GM19395 (cell line): ENCODE data around the gene PRR19.
A peak's percentile ranks its signal among the peaks of the same experiment; 100 is the strongest.

Experiments
- ATAC-seq: cut with Tn5 transposase; IDR thresholded peaks from one replicate; pipeline ENCODE4 v1.9.1; 2021; ENCODE audit warnings: mild to moderate bottlenecking, moderate library complexity; ENCODE audit not compliant: unreplicated experiment

Gene PRR19

DNA sequence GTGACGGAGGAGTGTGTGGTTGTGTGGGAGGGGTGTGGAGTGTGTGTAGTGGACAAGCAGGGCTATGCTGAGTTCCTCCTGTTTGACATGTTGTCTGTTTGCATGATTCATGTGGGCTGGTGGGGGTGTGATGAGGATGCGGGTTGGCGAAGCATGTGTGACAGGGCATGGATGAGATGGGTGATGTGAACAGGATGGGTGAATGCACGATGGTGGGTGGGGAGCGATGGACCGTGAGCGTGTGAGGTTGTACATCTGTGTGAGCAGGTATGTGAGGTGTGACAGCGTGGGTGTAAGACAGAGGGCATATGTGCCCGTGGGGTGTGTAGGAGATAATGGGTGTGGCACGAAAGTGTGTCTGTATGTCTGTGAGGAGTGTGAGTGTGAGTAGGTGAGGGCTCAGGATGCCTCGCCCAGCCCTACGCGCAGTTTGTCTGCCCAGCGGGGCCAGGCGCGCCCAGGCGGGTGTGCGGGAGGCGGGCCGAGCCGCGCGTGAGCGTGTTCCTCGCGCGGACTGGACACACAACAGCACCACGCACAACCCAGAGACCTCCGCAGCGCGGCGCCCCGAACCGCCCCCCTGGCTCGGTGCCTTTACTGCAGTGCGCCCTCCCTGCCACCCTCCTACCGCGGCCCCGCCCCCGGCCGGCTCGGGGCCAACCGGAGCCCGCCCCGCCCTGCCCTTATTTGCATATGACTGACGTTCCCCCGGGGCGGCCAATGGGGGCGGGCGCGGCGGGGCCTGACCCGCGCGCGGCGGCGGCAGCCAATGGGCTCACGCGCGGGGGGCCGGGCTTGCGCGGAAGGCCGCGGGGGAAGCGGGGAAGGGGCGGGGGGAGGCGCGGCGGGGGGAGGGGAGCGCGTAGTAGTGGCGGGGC, 18.5 kb upstream of the PRR19 start:
- peak; percentile 39 for ATAC-seq

DNA sequence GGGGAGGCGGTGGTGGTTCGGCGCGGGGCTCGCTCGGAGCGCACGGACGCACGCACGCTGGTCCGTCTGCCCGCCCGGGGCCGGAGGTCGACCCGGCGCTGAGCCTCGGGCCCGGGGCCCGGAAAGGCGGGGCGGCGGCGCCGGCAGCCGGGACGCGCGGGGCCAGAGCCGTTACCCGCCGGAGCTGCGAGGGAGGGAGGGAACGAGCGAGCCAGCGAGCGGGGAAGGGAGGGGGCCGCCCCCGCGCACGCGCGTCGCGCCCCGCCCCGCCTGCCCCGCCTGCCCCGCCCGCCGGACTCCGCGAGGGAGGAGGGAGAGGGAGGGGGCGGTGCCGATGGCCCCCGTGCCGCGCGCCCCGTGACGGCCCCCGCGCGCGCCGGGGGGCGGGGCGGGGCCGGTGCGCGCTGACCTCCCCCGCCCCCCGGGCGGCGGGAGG, 17.8 kb upstream of the PRR19 start:
- ATAC-seq, result peak; percentile 16

DNA sequence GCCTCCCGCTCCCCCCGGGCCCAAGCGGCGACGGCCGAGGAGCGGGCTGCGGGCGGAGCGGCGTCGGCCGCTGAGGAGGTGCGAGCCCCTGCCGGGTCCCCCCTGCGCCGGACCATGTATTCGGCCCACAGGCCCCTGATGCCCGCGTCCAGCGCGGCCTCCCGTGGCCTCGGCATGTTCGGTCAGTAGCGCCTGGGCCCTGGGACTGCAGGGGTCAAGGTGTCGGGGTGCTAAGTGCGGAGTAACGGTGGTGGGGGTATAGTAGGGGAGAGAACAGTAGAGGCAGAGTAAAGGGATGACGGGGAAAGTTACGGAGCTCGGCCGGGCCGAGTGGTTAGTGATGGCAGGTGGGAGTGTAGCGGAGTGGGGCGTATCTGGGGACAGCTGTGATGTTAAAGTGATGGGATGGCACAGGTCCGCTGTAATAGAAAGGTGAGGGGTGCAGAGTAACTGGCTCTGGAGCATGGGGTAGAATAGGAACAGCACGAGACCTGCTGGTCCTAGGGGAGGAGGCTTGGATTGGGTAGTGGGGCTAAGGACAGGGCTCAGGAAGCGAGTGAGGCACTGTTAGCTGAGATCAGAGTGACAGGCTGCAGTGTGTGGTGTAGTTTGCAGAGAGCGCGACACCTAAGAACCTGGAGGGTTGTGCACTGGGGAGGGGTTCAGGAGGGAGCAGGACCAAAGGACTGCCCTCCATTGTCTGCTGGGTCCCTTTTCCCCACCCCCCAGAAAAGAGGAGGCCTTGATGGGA, 17.2 kb upstream of the PRR19 start:
- ATAC-seq, result no peak

DNA sequence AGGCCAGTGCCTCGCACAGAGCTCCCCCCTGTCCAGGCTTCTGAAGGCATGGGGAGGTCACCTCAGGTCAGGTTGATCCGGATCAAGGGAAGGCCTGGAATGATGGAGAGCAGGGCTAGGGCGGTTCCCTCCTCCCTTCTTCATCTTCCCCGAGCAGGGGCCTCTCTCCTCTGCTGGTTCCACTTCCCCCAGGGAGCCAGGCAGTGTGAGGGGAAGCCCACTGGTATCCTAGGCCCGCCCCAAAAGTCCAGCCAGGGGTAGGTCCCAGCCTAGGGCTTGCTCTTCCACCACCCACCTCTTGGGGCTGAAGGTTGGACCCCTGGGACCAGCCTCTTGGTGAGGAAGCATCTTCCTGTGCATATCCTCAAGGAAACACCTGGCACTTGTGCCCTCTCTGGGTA, 16.4 kb upstream of the PRR19 start:
- no peak for ATAC-seq

DNA sequence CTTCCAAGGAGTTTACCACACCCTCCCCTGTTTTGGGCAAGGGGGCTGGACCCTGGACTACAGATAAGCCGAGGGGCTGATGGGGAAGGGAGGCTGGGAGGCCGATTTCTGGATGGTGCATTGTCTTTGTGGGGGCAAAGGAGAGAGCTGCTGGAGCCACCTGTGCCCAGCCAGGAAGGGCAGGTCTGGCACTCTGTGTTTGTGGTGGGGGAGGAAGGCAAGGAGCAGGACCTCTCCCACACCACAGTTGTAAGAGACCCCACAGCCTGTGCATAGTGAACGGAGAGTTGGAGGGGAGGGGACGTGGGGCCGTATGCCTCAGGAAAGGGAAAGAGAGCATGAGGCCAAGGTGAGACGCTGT, 16.0 kb upstream of the PRR19 start:
- ATAC-seq, result no peak

DNA sequence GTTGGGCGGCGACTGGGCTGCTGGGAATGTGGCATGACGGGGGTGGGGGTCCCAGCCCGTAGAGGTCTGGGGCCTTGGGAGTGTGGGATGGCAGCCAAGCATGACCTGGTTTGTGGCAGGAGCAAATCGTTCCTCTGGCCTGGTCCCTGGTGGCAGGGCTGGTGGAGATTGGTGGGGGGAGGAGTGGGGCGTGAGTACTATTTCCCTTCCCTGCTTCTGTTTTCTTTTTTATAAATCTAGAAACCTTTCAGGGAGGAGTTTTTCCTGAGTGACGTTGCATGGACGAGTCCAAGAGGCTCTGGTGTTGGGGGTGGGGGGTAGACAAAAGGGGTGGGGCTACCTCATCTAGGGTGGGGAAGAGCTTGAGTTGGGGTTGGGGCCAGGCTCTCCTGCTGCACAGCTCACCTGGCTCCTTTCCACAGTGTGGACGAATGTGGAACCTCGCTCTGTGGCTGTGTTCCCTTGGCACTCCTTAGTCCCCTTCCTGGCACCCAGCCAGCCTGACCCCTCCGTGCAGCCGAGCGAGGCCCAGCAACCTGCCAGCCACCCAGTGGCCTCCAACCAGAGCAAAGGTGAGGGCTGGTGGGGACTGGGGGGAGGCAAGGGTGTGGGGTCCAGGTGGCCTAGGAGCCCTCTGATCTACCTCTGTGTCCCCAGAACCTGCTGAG, 15.4 kb upstream of the PRR19 start:
- no peak for ATAC-seq

DNA sequence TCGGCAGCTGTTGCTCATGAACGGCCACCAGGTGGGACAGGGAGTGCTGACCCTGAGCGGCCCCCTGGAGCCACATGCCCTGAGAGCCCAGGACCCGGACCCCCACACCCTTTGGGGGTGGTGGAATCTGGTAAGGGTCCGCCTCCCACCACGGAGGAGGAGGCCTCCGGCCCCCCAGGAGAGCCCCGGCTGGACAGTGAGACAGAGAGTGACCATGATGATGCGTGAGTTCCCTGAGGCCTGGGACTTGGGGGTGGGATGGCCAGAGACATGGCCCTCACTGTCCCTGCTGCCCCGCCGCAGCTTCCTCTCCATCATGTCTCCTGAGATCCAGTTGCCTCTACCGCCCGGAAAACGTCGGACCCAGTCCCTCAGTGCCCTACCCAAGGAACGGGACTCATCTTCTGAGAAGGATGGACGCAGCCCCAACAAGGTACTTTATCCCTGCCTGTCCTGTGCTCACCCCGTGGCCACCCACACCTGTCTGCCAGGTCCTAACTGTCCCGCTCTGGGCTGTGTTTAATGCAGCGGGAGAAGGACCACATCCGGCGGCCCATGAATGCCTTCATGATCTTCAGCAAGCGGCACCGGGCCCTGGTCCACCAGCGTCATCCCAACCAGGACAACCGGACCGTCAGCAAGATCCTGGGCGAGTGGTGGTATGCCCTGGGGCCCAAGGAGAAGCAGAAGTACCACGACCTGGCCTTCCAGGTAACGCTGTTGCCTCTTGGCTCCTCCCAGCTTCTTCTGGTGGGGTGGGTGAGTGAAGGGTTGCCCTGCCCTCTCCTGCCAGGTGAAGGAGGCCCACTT, 14.7 kb upstream of the PRR19 start:
- no peak for ATAC-seq

DNA sequence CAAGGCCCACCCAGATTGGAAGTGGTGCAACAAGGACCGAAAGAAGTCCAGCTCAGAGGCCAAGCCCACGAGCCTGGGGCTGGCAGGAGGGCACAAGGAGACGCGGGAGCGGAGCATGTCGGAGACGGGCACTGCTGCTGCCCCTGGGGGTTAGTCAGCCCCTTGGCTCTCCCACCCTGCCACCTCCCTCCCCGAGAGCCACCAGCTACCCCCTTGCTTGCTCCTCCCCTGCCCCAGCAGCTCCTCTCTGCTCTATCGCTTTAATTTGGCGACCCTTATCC, 14.2 kb upstream of the PRR19 start:
- no peak for ATAC-seq

DNA sequence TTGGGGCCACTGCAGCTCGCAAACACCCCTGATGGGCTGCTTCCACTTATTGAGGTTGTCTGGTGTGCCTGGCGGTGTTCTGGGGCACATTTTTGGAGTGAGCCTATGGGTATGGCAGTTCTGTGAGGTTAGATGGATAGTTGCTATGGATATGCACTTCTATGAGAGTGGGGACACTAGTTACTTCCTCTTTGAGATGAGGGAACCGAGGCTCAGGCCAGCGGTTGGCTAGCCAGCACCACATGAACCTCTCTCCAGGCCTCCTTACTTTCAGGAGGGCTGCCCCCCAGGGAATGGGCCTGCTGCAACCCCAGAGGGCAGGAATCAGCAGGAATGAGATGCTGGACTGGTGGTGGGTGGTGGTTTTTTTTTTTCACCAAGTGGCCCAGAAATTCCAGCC, 13.5 kb upstream of the PRR19 start:
- no peak for ATAC-seq

DNA sequence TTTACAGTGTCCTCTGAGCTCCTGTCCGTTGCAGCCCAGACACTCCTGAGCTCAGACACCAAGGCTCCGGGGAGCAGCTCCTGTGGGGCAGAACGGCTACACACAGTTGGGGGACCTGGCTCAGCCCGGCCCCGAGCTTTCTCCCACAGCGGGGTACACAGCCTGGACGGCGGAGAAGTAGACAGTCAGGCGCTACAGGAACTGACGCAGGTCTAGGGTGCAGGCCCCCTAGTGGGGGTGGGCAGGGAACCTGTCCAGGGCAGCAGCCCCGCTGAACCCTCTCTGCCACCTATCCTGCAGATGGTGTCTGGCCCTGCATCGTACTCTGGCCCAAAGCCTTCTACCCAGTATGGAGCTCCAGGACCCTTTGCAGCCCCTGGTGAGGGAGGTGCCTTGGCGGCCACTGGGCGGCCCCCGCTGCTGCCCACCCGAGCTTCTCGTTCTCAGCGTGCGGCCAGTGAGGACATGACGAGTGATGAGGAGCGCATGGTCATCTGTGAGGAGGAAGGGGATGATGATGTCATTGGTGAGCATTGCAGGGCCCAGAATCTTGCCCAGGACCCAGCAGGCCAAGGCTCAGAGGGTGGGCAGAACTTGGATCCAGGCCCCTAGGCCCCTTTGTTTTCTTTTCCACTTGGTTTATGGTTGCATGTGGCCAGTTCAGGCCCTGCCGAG, 12.9 kb upstream of the PRR19 start:
- ATAC-seq, result no peak

DNA sequence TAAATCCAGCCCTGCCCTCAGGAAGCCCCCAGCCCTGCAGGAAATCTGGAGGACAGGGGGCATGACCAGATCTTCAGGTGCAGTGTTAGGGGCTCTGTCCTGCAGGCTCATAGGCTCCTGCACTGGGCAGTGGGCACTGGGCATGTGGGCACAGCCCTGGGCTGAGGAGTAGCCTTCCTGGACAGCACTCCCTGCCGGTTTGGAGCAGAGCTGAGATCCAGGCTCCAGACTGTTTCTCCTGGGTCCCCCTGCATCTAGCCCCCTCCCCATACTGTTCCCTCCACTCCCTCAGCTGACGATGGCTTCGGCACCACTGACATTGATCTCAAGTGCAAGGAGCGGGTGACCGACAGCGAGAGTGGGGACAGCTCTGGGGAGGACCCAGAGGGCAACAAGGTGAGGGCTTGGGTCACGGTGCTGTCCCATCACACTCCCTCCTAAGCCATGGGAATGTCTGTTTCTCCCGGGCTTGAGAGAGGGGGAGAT, 12.3 kb upstream of the PRR19 start:
- ATAC-seq, result no peak

DNA sequence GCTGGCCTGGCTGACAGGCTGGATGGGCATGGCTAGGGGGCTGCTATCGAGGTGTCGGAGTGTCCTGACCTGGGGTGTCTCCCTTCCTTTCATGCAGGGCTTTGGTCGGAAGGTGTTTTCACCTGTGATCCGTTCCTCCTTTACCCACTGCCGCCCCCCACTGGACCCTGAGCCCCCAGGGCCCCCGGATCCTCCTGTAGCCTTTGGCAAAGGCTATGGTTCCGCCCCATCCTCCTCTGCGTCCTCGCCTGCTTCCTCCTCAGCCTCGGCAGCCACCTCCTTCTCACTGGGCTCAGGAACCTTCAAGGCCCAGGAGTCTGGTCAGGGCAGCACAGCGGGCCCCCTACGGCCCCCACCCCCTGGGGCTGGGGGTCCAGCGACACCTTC, 11.8 kb upstream of the PRR19 start:
- no peak for ATAC-seq

DNA sequence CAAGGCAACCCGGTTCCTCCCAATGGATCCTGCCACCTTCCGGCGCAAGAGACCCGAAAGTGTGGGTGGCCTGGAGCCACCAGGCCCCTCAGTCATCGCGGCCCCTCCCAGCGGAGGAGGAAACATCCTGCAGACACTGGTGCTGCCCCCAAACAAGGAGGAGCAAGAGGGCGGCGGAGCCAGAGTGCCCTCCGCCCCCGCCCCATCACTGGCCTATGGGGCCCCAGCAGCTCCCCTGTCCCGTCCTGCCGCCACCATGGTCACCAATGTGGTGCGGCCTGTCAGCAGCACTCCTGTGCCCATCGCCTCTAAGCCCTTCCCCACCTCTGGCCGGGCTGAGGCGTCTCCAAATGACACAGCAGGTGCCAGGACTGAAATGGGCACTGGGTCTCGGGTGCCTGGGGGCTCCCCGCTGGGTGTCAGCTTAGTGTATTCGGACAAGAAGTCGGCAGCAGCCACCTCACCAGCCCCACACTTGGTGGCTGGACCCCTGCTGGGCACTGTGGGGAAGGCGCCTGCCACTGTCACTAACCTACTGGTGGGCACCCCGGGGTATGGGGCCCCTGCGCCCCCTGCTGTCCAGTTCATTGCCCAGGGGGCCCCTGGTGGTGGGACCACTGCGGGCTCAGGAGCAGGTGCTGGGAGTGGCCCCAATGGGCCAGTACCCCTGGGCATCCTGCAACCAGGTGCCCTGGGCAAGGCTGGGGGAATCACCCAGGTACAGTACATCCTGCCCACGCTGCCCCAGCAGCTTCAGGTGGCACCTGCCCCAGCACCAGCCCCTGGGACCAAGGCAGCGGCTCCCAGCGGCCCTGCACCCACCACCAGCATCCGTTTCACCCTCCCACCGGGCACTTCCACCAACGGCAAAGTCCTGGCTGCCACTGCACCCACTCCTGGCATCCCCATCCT, 11.2 kb upstream of the PRR19 start:
- ATAC-seq, result no peak

DNA sequence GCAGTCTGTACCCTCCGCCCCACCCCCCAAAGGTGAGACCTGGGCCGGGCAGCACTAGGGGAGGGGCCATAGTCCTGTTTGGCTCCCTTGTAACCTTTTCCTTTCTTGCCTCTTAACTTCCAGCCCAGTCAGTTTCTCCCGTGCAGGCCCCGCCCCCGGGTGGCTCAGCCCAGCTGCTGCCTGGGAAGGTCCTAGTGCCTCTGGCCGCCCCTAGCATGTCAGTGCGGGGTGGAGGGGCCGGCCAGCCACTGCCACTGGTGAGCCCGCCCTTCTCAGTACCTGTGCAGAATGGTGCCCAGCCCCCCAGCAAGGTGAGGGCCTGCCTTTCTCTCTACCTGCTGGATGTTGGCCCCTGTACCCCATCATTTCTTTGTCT, 10.5 kb upstream of the PRR19 start:
- no peak for ATAC-seq

DNA sequence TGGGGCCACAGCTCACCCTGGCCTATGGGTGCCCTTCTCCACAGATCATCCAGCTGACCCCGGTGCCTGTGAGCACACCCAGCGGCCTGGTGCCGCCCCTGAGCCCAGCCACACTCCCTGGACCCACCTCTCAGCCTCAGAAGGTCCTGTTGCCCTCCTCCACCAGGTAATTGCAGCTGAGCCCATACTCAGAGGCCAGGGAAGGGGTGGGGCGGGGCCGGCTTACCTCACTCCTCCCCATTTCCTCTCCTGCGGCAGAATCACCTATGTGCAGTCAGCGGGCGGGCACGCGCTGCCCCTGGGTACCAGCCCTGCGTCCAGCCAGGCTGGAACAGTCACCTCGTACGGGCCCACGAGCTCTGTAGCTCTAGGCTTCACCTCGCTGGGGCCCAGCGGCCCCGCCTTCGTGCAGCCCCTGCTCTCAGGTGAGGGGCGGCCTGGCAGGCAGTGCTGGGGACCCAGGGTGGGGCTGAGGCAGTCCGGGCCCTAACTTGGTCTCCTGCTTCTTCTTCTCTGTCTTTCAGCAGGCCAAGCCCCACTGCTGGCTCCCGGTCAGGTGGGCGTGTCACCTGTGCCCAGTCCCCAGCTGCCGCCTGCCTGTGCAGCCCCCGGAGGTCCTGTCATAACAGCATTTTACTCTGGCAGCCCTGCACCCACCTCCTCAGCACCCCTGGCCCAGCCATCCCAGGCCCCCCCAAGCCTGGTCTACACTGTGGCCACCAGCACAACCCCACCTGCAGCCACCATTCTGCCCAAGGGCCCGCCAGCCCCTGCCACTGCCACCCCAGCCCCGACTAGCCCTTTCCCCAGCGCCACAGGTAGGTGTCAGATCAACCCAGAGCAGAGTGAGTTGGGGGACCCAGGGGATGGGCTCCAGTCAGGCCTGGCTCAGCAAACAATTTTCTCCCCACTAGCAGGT, 9.6 kb upstream of the PRR19 start:
- ATAC-seq, result no peak

DNA sequence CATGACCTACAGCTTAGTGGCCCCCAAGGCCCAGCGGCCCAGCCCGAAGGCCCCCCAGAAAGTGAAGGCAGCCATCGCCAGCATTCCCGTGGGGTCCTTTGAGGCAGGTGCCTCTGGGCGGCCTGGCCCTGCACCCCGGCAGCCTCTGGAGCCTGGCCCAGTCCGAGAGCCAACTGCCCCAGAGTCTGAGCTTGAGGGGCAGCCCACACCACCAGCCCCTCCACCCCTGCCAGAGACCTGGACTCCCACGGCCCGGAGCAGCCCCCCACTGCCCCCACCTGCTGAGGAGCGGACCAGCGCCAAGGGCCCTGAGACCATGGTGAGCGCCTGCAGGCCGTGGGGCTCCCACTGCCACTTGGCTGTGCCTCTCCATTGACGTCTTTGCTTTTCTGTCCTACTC, 9.0 kb upstream of the PRR19 start:
- no peak for ATAC-seq

DNA sequence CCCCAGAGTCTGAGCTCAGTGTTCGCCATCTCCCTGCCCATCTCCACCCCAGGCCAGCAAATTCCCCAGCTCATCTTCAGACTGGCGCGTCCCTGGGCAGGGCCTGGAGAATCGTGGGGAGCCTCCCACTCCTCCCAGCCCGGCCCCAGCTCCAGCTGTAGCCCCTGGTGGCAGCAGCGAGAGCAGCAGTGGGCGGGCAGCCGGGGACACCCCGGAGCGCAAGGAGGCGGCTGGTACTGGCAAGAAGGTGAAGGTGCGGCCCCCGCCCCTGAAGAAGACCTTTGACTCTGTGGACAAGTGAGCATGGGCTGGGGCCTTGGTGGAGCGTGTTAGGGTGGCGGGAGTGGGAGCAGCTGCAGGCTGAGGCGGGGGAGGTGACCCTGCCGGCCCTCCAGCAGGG, 8.4 kb upstream of the PRR19 start:
- no peak for ATAC-seq

DNA sequence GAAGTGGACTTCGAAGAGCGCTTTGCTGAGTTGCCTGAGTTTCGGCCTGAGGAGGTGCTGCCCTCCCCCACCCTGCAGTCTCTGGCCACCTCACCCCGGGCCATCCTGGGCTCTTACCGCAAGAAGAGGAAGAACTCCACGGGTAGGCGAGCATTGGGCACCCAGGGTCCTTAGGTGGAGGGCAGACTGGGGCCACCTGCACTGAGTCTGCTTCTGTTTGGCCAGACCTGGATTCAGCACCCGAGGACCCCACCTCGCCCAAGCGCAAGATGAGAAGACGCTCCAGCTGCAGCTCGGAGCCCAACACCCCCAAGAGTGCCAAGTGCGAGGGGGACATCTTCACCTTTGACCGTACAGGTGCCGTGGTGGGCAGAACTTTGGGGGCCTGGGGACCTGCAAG, 8.0 kb upstream of the PRR19 start:
- no peak for ATAC-seq
